Osteocyte (in vitro differentiated cells): ENCODE results near the gene RBM4B. TPM values are rescaled to one million over a fixed set of nuclear protein-coding genes. Genes with fewer than 3 reads are reported as not detected.
A peak's percentile ranks its signal among the peaks of the same experiment; 100 is the strongest.

ENCODE experiments used
- DNase-seq: peaks from one replicate; pipeline ENCODE4 v3.0.0; 2021; ENCODE audit warnings: mixed read lengths; ENCODE audit not compliant: unreplicated experiment; ENCODE audit errors: extremely low spot score
- H3K27ac Mint-ChIP-seq: one replicate; pipeline ENCODE4 v1.8.0; 2021; ENCODE audit warnings: mild to moderate bottlenecking, mixed read lengths; ENCODE audit not compliant: unreplicated experiment
- H3K27me3 Mint-ChIP-seq: one replicate; pipeline ENCODE4 v1.8.0; 2021; ENCODE audit warnings: mixed read lengths; ENCODE audit not compliant: unreplicated experiment
- H3K36me3 Mint-ChIP-seq: one replicate; pipeline ENCODE4 v1.8.0; 2021; ENCODE audit warnings: mixed read lengths; ENCODE audit not compliant: unreplicated experiment
- H3K4me1 Mint-ChIP-seq: one replicate; pipeline ENCODE4 v1.8.0; 2021; ENCODE audit warnings: mixed read lengths; ENCODE audit not compliant: unreplicated experiment
- H3K4me3 Mint-ChIP-seq: one replicate; pipeline ENCODE4 v1.8.0; 2021; ENCODE audit warnings: mild to moderate bottlenecking, moderate library complexity, mixed read lengths; ENCODE audit not compliant: unreplicated experiment
- H3K9me3 Mint-ChIP-seq: one replicate; pipeline ENCODE4 v1.8.0; 2021; ENCODE audit warnings: mixed read lengths; ENCODE audit not compliant: unreplicated experiment
- CTCF ChIP-seq: fragments of 200-600 bp; sonication (generic); IDR thresholded peaks from 2 replicates; pipeline ENCODE4 v1.5.0; 2021; ENCODE audit warnings: antibody characterized with exemption, mild to moderate bottlenecking, moderate library complexity
- total RNA-seq: library from RNA; stranded (reverse); gene quantifications from 2 replicates; pipeline ENCODE4 v1.2.1, GENCODE V29; 2021

The RBM4B gene
- total RNA-seq, 1 donor from 2014 or later = 31.4 TPM

DNA sequence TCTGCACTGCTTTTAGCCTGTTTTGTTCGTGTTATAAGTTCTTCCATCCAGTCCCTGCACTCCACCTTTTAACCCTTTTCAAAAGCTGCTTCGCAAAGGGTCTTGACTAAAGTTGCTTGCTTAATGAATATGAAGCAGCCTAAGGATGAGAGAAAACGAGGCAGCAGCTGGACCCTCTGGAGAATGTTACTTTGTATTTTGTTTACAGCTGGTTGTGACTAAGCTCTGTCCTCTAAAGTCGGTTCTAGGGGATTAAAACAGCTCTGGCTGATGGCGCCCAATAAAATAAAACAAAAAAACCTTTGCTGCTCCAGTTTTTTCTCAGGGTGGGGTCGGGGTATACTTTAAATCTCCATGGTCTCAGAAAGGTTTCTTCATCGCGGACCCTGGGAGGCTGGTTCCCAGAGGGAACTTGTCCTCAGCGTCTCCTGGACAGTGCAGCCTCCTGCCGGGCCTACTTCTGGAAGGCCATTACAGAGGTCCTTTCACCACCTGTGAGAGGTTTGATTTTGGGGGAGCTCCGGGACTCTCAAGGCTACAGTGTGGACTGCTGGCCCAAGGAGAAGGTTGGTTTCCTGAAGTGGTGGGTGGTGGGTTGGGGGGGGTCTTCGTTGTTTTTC lies 40.0 kb downstream of the RBM4B start:
- Mint-ChIP-seq H3K27me3 (no peaks in the 10 kb centered on the region), H3K27ac (peak overlapping the region; percentile 98), H3K4me1 (peaks cover 49% of the 10 kb centered on the region), H3K36me3 (peaks cover 33% of the 10 kb centered on the region), H3K4me3 (peak overlapping the region; percentile 97), H3K9me3 (no peaks in the 10 kb centered on the region)
- DNase-seq = no peak
- TF ChIP-seq CTCF = no peak

GRCh38 chr11:66636411-66636810 lies 41.3 kb downstream of the RBM4B start:
- no peaks in the 10 kb centered on the region for H3K27me3 Mint-ChIP-seq
- peaks cover 36% of the 10 kb centered on the region for H3K4me1 Mint-ChIP-seq
- no peak overlapping the region for H3K4me3 Mint-ChIP-seq
- peaks cover 22% of the 10 kb centered on the region for H3K36me3 Mint-ChIP-seq
- TF ChIP-seq CTCF = no peak
- H3K27ac Mint-ChIP-seq = peak overlapping the region; percentile 37
- no peak for DNase-seq
- H3K9me3 Mint-ChIP-seq = no peaks in the 10 kb centered on the region

DNA sequence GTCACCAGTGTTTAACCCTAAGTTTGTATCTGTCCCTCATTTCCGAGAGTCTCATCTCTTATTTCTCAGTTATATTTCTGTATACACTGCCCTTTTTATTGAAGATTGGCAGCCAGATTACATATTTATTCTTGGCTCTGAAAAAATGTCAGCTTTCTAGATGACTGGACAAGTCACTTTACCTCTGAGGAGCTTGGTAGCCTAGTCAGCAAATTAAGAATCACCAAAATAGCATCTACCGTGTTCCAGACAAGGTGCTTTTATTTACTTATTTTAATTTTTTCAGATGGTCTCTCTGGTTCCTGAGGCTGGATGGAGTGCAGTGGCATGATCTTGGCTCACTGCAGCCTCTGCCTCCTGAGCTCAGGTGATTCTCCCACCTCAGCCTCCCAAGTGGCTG lies 44.7 kb downstream of the RBM4B start:
- Mint-ChIP-seq H3K27ac (no peak overlapping the region), H3K4me3 (no peak overlapping the region), H3K9me3 (no peaks in the 10 kb centered on the region), H3K4me1 (peaks cover 11% of the 10 kb centered on the region), H3K36me3 (peaks cover 18% of the 10 kb centered on the region), H3K27me3 (no peaks in the 10 kb centered on the region)
- no peak for TF ChIP-seq CTCF
- DNase-seq = no peak

GRCh38 chr11:66631883-66632282 lies 45.8 kb downstream of the RBM4B start:
- H3K27ac Mint-ChIP-seq = no peak overlapping the region

GRCh38 chr11:66629356-66629755 lies 48.3 kb downstream of the RBM4B start:
- no peak overlapping the region for H3K27ac Mint-ChIP-seq
- no peak overlapping the region for H3K4me3 Mint-ChIP-seq
- H3K27me3 Mint-ChIP-seq = no peaks in the 10 kb centered on the region
- H3K9me3 Mint-ChIP-seq = no peaks in the 10 kb centered on the region
- H3K4me1 Mint-ChIP-seq = no peaks in the 10 kb centered on the region
- TF ChIP-seq CTCF = no peak
- DNase-seq = no peak
- peaks cover 37% of the 10 kb centered on the region for H3K36me3 Mint-ChIP-seq

More at GRCh38 chr11:66631883-66632282, 45.8 kb downstream of the RBM4B start:
- no peak for TF ChIP-seq CTCF
- Mint-ChIP-seq H3K4me3 (no peak overlapping the region), H3K36me3 (peaks cover 26% of the 10 kb centered on the region), H3K27me3 (no peaks in the 10 kb centered on the region), H3K4me1 (peaks cover 4% of the 10 kb centered on the region), H3K9me3 (no peaks in the 10 kb centered on the region)
- DNase-seq = no peak
